K562 (cell line): Measurements from ENCODE around the gene RNF41. TPM values are rescaled to one million over a fixed set of nuclear protein-coding genes. Genes with fewer than 3 reads are reported as not detected.

Experiments used
- FOXP4 ChIP-seq: sonication (generic); formaldehyde crosslinking; IDR thresholded peaks from 2 replicates; pipeline ENCODE4 v1.8.0; 2022; ENCODE audit warnings: mild to moderate bottlenecking, missing genetic modification reagents, borderline replicate concordance
- MGA ChIP-seq: fragments of 450-650 bp; IDR thresholded peaks from 2 replicates; pipeline ENCODE4 v1.6.1; 2016; ENCODE audit warnings: mild to moderate bottlenecking, moderate library complexity
- NKRF ChIP-seq: fragments of 450-650 bp; IDR thresholded peaks from 2 replicates; pipeline ENCODE4 v1.6.1; 2016; ENCODE audit warnings: borderline replicate concordance
- SPI1 ChIP-seq: IDR thresholded peaks from 2 replicates; pipeline ENCODE4 v1.6.1; 2011; ENCODE audit warnings: low read depth, low read length, control low read depth, borderline replicate concordance
- SREBF1 ChIP-seq: fragments of 150-350 bp; IDR thresholded peaks from 2 replicates; pipeline ENCODE4 v1.6.1; 2014; ENCODE audit warnings: antibody characterized with exemption, low read depth, low read length, borderline replicate concordance
- ZNF23 ChIP-seq: fragments of 250-450 bp; sonication (Bioruptor Pico); IDR thresholded peaks from 2 replicates; pipeline ENCODE4 v1.4.0; 2020; ENCODE audit warnings: mild to moderate bottlenecking
- ZNF263 ChIP-seq: sonication (generic); formaldehyde crosslinking; IDR thresholded peaks from 2 replicates; pipeline ENCODE4 v1.8.0; 2022; ENCODE audit warnings: mild to moderate bottlenecking, missing genetic modification reagents, borderline replicate concordance
- ZNF785 ChIP-seq: fragments of 250-450 bp; sonication (Bioruptor Pico); IDR thresholded peaks from 2 replicates; pipeline ENCODE4 v1.4.0; 2020; ENCODE audit warnings: mild to moderate bottlenecking
- polyA plus RNA-seq, 8 experiments: library from polyadenylated mRNA; depleted of rRNA in 4 of 8; stranded (reverse) in 5 of 8; unstranded in 3 of 8; fragments of >200 nt; fragmentation: Nextera tagmentation in 2 of 8; fragmentation: Illumina TruSeq in 1 of 8; extraction: Ambion mirVana in 2 of 8; extraction: Trizol in 1 of 8; gene quantifications; 2 replicates each; pipeline versions ENCODE4 v1.2.1 to v1.2.3, GENCODE V29; 2011 to 2014; ENCODE audit warnings: inconsistent platforms in 1 of 8, missing spikeins in 1 of 8
- total RNA-seq, 7 experiments: library from RNA; depleted of rRNA in 6 of 7; stranded (reverse); fragments of >200 nt in 6 of 7; fragmentation: Illumina TruSeq in 2 of 7; extraction: Trizol in 2 of 7; gene quantifications; 2 replicates each; pipeline versions ENCODE4 v1.2.1 to v1.2.3, GENCODE V29; 2011 to 2021; ENCODE audit warnings: low replicate concordance in 1 of 7

RNF41 gene
- total and polyA plus RNA-seq, 9 of the 15 experiments (the other 6 are each of a cell fraction or from before 2014, with no cell fraction given) = 28.2 to 46.8 (median 33.8) TPM

GRCh38 chr12:56221757-56222530 is at the start of gene RNF41 (continued):
- TF ChIP-seq MGA (peak; percentile 72), FOXP4 (CRISPR knock-in tag) (peak; percentile 35; the same call in 1 of the 2 replicates), NKRF (0 out of 2 replicates have a peak, but pooled peaks have one; percentile 64), ZNF23 (CRISPR knock-in tag) (no peak), SPI1 (peak; percentile 57; the same call in 1 of the 2 replicates), ZNF263 (CRISPR knock-in tag) (peak; percentile 76; the same call in 1 of the 2 replicates), SREBF1 (no peak), ZNF785 (no peak)
